SKM-1 (cell line): ENCODE data around the gene STING1.
"Not testable (repeated sequence)": the region's sequence is repeated elsewhere in the genome, so short reads cannot be mapped to it uniquely, and the experiment has no call there.

Experiments
- DNase-seq: peaks from one replicate; lab custom pipeline; 2025; ENCODE audit not compliant: unreplicated experiment; lab: John Stamatoyannopoulos, UW

STING1 gene

DNA sequence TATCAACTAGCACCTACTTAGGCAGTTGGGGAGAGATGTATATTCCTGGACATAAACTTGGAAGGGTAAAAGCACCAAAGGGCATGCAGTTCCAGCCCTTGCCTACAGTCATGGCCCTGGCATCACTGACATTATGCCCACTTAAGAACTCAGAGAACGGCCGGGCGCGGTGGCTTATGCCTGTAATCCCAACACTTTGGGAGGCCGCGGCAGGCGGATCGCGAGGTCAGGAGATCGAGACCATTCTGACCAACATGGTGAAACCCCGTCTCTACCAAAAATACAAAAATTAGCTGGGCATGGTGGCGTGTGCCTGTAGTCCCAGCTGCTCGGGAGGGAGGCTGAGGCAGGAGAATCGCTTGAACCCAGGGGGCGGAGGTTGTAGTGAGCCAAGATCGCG, 42.1 kb downstream of the STING1 start:
- DNase-seq: not testable (repeated sequence)

DNA sequence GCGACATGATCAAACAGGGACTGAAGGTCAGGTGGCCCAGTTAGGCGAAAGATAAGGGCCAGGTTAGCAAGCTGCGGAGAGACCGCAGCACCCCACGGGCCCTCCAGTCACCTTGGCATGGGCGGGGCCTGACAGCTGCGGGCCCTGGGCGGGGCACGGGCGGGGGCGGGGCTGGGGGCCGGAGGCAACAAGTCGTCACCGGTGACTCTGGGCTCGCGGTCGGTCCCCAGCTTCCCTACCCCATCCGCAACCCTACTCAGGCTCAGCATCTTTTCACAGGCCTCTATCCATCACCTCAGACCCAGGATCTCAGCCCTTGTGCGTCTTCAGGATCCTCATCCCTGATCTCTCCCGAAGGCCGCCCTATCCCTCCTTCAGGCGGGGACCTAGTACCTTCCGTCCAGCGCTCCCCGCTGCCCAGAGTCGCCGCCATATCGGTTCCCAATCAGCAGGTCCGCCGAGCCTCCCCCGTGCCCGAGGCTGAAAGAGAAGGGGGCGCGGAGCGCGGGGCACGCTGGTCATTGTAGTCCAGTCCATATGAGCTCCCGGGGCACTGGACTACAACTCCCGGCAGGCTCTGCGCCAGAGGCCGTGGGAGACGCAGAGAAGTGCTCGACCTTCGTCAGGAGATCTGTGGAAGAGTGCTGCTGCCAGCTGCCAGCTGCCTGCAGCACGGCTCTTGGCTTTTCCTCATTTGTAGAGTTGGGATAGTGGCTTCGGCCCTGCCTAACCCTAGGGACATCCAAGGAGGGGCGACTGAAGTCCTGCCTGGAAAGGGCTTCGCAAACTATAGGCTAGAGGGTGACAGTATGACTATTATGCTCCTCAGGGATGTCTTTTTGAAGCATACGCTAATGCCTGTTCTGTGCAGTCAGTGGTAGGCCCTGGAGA, 43.3 kb downstream of the STING1 start, which contains the start of gene DNAJC18:
Gene DNAJC18, minus strand, starts transcription at position 513 of the 891 bp plus-strand sequence. Its CDS starts 80 bp downstream, at position 433.
- peak; percentile 60 for DNase-seq

DNA sequence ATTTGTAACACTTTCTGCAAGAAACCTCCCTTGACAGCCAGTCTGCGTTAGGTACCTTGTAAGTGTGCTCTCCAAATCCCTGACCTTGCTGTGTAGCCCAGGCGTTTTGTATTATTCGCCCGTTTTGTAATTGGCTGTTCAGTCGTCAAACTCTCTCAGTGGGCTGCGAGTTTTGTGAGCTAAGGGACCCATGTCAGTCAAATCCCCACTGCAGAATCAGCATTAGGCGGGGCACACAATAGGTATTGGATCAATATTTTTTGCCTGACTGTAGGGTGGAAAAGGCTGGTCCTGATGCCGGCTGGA, 43.9 kb downstream of the STING1 start:
- DNase-seq: no peak

GRCh38 chr5:139435676-139436075, 46.9 kb downstream of the STING1 start:
- DNase-seq: no peak

DNA sequence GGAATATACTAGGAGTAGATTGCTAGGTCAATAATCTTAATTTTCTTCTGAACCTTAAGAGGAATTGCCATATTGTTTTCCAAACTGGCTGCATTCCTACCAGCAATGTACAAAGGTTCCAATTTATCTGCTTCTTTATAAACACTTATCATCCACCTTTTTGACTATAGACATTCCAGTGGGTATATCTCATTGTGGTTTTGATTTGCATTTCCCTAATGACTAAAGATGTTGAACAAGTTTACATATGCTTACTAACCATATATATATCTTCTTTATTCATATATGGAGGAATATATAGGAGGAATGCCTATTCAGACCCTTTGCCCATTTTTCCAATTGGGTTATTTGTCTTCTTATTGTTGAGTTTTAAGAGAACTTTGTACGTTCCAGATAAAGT, 50.9 kb downstream of the STING1 start:
- DNase-seq: no peak

DNA sequence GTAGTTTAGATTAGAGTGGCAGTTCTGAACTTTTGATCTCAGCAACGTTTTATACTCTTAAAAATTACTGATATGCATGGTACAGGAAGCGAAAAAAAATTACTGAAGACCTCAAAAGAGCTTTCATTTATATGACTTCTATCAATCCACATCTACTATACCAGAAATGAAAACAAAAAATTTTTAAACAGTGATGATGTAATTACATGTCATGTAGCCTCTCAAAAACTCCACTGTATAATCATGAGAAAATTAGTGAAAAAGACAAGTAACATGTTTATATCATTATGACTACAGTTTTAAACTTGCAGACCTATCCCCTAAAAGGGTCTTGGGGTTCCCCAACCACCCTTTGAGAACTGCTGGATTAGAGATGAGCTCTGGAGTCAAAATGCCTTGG, 52.5 kb downstream of the STING1 start:
- no peak for DNase-seq

GRCh38 chr5:139426203-139426885, 56.2 kb downstream of the STING1 start:
- DNase-seq: no peak
